GM18505 (cell line): Measurements from ENCODE around the gene ALDH1L1.

Experiments
- ATAC-seq: cut with Tn5 transposase; IDR thresholded peaks from one replicate; pipeline ENCODE4 v1.9.1; 2021; ENCODE audit not compliant: unreplicated experiment
- POLR2A ChIP-seq: IDR thresholded peaks from 4 replicates; pipeline ENCODE4 v1.6.1; 2011; ENCODE audit warnings: borderline replicate concordance; ENCODE audit not compliant: insufficient read depth, insufficient read length; ENCODE audit errors: extremely low read depth

Gene ALDH1L1

DNA sequence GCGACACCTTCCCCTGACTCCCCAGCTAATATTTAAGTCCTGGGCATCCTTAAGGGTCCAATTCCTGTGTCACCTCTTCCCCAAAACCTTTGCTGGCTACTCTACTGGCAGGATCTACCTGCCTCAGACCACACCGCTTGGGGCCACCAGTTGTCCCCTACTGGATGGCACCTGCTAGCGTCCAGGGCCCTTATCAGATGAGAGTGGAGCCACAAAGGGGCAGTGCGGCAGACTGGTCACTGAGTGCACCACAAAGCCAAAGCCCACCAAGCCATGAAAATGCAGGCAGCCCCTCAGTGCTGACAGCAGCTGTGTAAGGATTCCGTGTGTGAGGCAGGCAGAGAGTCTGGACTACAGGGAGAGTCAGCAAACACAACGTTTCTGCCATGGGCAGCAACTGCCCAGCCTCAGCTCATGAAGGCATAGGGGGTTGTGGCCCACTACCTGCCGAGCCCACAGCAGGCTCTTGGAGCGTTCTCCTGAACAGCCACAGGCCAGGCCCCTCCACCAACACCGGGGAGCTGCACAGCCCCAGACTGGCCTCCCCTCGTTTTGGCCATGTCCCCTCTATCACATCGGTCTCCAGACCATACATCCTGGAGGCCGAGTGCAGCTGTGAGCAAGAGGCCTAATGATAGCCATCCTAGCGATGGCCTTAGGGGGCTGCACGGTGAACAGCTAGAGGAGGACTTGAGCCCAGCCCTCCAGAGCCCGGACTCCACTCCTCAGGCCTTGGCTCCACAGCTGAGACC lies 32.3 kb downstream of the ALDH1L1 start:
- ATAC-seq = no peak
- no peak for TF ChIP-seq POLR2A

DNA sequence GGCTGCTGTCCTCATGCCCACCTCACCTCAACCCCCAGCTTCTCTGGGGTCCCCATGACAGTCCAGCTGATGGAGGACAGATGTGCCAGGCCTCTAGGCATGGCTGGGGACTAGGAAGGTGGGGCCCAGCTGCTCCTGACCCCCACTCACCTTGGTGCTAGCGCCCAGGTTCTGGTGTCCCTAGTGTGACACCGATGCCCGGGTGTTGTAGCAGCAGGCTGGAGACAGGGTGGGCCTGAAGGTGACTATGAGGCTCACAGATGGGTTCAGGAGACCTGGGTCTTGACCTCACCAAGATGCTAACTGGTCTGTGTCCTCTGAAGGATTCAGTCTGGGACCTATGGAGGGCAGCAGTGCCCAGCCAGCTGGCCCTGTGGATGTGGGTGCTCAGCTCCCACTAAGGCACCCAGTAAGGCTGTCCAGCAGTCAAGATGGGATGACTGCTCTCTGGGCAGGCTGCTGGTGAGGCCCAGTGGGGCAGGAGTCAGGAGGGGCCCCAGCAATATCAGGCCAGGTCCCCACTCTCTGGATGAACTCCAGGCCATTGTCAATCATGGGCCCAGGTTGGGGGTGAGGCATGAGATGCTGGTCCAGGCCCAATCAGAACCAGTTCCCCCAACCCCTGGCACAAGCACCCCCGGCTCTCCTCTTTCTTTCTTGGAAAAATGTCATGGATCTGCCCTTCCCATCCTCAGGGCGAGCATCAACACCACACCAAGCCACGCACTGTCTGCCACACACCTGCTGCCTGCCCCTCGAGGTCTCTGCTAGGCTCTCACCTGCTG lies 33.0 kb downstream of the ALDH1L1 start:
- no peak for ATAC-seq

GRCh38 chr3:126146525-126147146 lies 33.8 kb downstream of the ALDH1L1 start:
- no peak for TF ChIP-seq POLR2A
- no peak for ATAC-seq

More for the DNA sequence above, 33.0 kb downstream of the ALDH1L1 start:
- no peak for TF ChIP-seq POLR2A

DNA sequence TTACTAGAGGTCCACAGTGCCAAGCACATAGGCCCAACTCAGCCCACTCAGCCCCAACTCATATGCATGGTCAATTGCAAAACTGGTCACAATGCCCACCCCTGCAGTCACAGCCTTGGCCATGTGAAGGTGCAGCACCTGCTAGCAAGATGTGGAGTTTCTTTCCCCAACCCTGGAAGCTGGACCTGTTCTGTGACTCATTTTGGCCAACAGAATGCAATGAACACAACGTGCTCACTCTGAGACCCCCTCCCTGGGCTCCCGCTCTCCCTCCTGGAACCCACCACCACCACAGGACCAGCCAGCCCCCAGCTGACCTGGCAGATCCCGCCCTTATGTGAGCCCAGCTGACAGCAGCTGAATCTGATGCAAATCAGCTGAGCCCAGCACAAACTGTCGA lies 34.4 kb downstream of the ALDH1L1 start:
- ATAC-seq = no peak
- TF ChIP-seq POLR2A = no peak

GRCh38 chr3:126142652-126143051 lies 37.7 kb downstream of the ALDH1L1 start:
- ATAC-seq = no peak
- TF ChIP-seq POLR2A = no peak

DNA sequence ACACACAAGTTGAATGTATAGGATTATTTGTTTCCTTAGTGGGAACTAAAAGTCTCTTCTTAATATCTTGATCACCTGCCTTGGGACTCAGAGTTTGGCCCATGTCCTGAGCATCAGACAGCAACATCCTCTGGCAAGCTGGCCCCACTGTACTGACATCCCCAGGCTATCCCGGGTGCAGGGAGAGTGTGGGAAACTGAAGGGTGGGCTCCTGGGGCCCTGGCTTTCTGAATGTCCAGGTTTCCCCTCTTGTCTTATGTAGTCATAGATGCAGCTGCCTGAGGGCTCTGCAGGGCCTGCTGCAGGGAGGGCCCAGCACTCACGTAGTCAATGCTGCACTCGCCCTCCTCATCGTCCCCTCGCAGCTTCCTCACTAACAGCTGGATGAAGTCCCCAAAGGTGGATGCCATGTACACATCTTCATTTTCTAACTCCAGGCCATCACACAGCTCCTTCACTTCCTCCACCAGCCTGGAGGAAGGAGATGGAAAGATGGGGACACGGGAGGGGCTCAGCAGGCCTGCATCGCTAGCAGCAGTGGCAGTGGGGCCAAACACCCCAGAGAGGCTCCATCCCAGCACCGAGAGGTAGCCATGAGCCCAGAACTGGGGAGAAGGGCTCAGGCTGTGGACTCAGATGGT lies 42.8 kb downstream of the ALDH1L1 start:
- no peak for TF ChIP-seq POLR2A
- no peak for ATAC-seq

DNA sequence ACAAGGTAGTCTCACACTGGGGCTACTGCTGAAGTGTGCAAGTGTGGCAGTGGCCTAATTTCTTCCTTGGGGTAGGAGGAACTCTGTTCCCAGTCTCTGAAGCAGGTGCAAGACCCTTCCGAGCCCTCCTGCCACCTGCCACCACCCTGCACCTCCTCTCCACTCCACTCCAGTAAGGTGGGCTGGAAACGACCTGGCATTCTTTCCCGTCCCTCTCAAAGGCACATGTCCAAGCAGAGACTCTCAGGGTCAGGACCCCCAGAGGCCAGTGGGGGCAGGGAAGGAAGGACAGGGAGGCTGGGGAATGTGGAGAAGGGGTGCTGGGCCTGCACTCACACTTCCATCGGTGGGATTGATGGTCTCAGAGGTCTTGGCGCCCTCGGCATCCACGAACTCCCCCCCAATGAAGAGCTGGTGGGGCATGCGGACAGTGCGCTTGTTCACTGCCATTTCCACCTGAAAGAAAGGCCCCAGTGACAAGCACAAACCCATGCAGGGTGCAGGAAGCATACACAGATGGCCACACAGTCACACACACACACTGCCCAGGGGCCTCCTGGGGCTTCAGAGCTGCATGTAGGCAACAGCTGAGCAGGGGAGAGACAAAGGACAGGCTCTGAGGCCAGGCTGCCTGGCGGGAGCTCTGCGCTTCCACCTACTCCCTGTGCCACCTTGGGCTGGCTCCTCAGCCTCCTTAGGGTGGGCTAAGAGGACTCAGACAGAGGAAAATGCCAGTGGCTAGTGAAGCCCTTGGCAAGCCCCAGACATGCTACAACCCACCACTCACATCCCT lies 43.8 kb downstream of the ALDH1L1 start:
- no peak for TF ChIP-seq POLR2A
- no peak for ATAC-seq

DNA sequence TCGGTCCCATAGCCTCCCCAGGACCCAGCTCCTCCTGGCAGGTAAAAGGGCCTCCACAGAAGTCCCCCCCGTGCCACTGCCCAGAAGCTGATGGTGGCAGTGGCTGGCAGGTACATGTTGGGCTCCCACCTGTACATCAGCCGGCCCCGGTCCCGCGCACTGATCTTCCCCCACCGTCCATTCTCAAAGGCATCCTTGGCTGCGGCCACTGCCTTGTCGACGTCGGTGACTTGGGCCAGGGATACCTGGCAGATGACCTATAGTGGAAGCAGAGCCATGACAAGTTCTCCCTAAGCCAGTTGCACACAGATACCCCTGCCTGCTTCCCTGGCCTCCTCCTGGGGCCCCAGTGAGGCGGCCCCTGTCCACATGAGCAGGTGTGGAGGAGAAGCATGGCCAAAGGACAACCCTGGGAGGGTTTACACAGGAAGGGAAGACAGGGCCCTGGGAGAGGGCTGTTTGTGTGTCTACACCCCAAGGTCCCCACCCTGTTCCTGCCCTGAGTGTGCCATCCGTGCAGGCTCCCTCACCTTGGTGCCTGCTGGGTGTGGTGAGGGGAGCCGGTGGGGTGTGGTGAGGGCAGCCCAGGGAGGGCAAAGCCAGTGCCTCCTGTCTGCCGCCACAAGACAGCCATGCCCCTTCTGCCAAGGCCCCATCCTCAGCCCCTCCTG lies 44.8 kb downstream of the ALDH1L1 start:
- no peak for TF ChIP-seq POLR2A
- ATAC-seq = no peak

GRCh38 chr3:126135071-126135405 lies 45.3 kb downstream of the ALDH1L1 start:
- no peak for ATAC-seq
- no peak for TF ChIP-seq POLR2A

GRCh38 chr3:126134219-126134975 lies 46.0 kb downstream of the ALDH1L1 start:
- no peak for ATAC-seq
- no peak for TF ChIP-seq POLR2A

DNA sequence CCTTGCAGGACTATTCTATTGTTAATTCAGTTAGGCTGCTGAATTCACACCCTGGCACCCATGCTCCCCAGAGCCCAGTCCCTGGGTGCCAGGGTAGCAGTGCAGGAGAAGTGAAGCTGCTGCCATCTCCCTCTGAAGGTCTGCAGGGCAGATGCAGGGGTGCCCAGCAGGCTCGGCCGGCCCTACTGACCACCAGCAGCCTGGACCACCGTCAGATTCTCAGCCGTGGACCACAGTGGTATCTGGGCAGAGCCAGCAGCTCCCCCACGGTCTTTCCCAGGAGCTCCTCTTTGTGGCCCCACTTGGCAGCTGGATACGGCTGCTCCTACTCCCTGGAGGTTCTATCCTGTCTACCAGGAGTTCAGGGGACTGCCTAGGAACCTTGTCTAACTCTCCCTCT lies 46.8 kb downstream of the ALDH1L1 start:
- no peak for ATAC-seq
- TF ChIP-seq POLR2A = no peak

DNA sequence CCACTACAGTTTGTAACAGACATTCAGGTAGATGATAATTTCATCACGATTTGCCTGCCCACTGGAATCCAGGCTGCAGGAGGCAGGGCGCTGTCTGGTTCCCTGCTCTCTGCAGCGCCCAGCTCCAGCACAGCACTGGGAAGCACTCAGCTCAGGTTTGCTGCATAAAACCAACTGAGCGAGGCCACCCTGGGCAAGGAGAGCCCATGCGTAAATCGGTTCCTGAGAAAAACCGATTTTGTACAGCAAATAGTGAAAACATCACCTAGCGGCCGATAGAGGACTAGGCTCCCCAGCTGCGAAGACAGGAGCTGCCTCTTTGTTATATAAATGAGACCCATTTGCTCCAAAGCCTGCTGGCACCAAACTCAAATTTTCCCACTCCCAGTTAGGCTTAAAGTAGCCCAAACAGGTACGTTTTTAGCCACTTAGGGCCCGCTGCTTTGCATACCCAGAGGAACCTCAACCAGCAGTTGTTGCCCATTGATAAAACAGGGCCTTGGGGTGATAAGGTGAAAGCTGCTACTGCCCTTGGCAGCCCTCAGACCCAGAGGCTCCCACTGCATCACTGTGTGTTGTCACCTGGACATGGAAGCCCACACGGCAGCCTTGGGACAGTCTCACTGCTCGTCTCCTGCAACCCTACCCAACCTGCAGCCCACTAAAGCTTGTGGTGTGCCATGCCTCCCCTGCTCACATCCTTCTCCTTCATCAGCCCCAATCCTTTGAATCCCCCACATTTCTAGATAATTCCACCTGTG lies 47.5 kb downstream of the ALDH1L1 start:
- TF ChIP-seq POLR2A = no peak
- no peak for ATAC-seq
